ENCODE data around the gene ZSCAN31. TPM values are rescaled to one million over a fixed set of nuclear protein-coding genes. Genes with fewer than 3 reads are reported as not detected.
A peak's percentile ranks its signal among the peaks of the same experiment; 100 is the strongest.
"Not testable (repeated sequence)": the region's sequence is repeated elsewhere in the genome, so short reads cannot be mapped to it uniquely, and the experiment has no call there.

The ZSCAN31 gene
- total RNA-seq, 1 experiment from 2014 or later: 3.5 TPM

DNA sequence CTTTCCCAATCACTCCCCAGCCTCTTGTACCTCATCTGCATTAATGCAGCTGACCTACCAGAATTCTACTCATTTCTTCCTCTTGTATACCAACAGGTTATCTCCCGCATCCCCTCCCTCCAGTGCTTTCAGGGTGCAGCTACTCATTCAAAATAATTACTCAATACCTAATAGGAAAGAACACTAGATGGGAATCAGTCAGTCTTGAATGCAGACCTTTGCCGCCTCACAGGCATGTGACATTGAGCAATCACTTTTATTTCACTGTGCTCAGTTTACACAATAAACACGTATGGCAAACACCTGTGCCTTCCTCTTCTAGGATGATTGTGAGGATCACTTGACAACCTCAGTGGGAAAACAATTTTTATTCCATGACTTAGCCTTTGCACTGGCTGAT, 13.3 kb downstream of the ZSCAN31 start:
- no TSS peak for BruUV-seq (replicated peaks)
- ChIA-PET CTCF (no interaction called here), POLR2A (ENCODE audit: low non-redundant PET) (interaction anchor here (0.6 kb wide), 1 partner anchor 515 kb away, joined by 7 read pairs; no protein-coding TSS in a partner anchor)
- H3K9me3 ChIP-seq (ENCODE audit: low read depth, low read length, poor library complexity, severe bottlenecking): peaks cover 27% of the 10 kb centered on the region
- H3K36me3 ChIP-seq (ENCODE audit: insufficient read depth, low read length, poor library complexity, severe bottlenecking): no peaks in the 10 kb centered on the region
- no peaks in the 10 kb centered on the region for H3K27me3 ChIP-seq (replicated peaks; ENCODE audit: insufficient read depth, low read depth, low read length, poor library complexity)
- H3K27ac ChIP-seq (ENCODE audit: low read depth, low read length, poor library complexity, severe bottlenecking): no peak overlapping the region
- DNase-seq (ENCODE audit: low spot score): no peak
- no peak overlapping the region for H3K4me3 ChIP-seq (ENCODE audit: low read depth, low read length, poor library complexity, severe bottlenecking)
- H3K4me1 ChIP-seq (ENCODE audit: insufficient read depth, low read length, poor library complexity, severe bottlenecking): no peaks in the 10 kb centered on the region
- TF ChIP-seq, protein P1, sequence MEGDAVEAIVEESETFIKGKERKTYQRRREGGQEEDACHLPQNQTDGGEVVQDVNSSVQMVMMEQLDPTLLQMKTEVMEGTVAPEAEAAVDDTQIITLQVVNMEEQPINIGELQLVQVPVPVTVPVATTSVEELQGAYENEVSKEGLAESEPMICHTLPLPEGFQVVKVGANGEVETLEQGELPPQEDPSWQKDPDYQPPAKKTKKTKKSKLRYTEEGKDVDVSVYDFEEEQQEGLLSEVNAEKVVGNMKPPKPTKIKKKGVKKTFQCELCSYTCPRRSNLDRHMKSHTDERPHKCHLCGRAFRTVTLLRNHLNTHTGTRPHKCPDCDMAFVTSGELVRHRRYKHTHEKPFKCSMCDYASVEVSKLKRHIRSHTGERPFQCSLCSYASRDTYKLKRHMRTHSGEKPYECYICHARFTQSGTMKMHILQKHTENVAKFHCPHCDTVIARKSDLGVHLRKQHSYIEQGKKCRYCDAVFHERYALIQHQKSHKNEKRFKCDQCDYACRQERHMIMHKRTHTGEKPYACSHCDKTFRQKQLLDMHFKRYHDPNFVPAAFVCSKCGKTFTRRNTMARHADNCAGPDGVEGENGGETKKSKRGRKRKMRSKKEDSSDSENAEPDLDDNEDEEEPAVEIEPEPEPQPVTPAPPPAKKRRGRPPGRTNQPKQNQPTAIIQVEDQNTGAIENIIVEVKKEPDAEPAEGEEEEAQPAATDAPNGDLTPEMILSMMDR (conservative IDR thresholded peaks at IDR 0.05; ENCODE audit: low read depth, low read length): no peak
- TF ChIP-seq EZH2 (IDR thresholded peaks at IDR 0.05; ENCODE audit: borderline replicate concordance, low read depth, low read length, poor library complexity, severe bottlenecking): no peak
- intact Hi-C loops (cut with micrococcal nuclease; ENCODE audit: unreplicated experiment): no loop called here

- H3K4me3 ChIP-seq (ENCODE audit: low read depth, low read length, poor library complexity, severe bottlenecking); intact Hi-C loops (cut with micrococcal nuclease; ENCODE audit: unreplicated experiment); H3K27me3 ChIP-seq (replicated peaks; ENCODE audit: insufficient read depth, low read depth, low read length, poor library complexity); H3K27ac ChIP-seq (ENCODE audit: low read depth, low read length, poor library complexity, severe bottlenecking); H3K9me3 ChIP-seq (ENCODE audit: low read depth, low read length, poor library complexity, severe bottlenecking); H3K4me1 ChIP-seq (ENCODE audit: insufficient read depth, low read length, poor library complexity, severe bottlenecking); BruUV-seq (replicated peaks); DNase-seq (ENCODE audit: low spot score); H3K36me3 ChIP-seq (ENCODE audit: insufficient read depth, low read length, poor library complexity, severe bottlenecking); CTCF ChIA-PET; POLR2A ChIA-PET (ENCODE audit: low non-redundant PET): not testable (repeated sequence)
These were observed 18.1 kb downstream of the ZSCAN31 start for GRCh38 chr6:28317866-28318265.

DNA sequence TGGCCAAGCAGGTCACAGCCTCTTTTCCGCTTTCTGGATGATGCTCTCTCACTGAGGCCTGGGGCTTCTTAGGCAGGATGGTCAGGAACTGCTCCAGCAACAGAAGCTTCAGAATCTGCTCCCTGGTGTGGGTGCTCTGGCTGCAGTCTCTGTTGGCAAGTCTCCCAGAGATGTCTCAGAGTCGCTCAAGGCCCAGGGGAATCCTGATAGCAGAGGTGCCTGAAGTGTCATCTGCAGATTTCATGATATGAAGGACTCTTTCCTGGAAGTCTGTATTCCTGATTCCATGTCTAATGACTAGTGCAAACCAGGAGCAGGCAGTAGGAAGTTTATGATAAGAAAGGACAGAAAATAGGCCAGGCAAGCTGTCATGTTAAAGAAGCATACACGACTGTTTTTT, 20.3 kb downstream of the ZSCAN31 start:
- Histone ChIP-seq H3K4me1 (ENCODE audit: insufficient read depth, low read length, poor library complexity, severe bottlenecking) (no peaks in the 10 kb centered on the region), H3K4me3 (ENCODE audit: low read depth, low read length, poor library complexity, severe bottlenecking) (no peak overlapping the region), H3K27ac (ENCODE audit: low read depth, low read length, poor library complexity, severe bottlenecking) (no peak overlapping the region), H3K27me3 (replicated peaks; ENCODE audit: insufficient read depth, low read depth, low read length, poor library complexity) (no peaks in the 10 kb centered on the region), H3K9me3 (ENCODE audit: low read depth, low read length, poor library complexity, severe bottlenecking) (no peaks in the 10 kb centered on the region), H3K36me3 (ENCODE audit: insufficient read depth, low read length, poor library complexity, severe bottlenecking) (no peaks in the 10 kb centered on the region)
- ChIA-PET CTCF (no interaction called here), POLR2A (ENCODE audit: low non-redundant PET) (no interaction called here)
- peak; percentile 48 for DNase-seq (ENCODE audit: low spot score)
- intact Hi-C loops (cut with micrococcal nuclease; ENCODE audit: unreplicated experiment): no loop called here
- no peak for TF ChIP-seq EZH2 (IDR thresholded peaks at IDR 0.05; ENCODE audit: borderline replicate concordance, low read depth, low read length, poor library complexity, severe bottlenecking)
- TF ChIP-seq, protein P1 (conservative IDR thresholded peaks at IDR 0.05; ENCODE audit: low read depth, low read length): no peak
- BruUV-seq (replicated peaks): no TSS peak

GRCh38 chr6:28312939-28313338, 23.0 kb downstream of the ZSCAN31 start:
- no peaks in the 10 kb centered on the region for H3K9me3 ChIP-seq (ENCODE audit: low read depth, low read length, poor library complexity, severe bottlenecking)
- no peaks in the 10 kb centered on the region for H3K4me1 ChIP-seq (ENCODE audit: insufficient read depth, low read length, poor library complexity, severe bottlenecking)
- H3K27me3 ChIP-seq (replicated peaks; ENCODE audit: insufficient read depth, low read depth, low read length, poor library complexity): no peaks in the 10 kb centered on the region
- no peak for TF ChIP-seq EZH2 (IDR thresholded peaks at IDR 0.05; ENCODE audit: borderline replicate concordance, low read depth, low read length, poor library complexity, severe bottlenecking)
- TF ChIP-seq, protein P1 (conservative IDR thresholded peaks at IDR 0.05; ENCODE audit: low read depth, low read length): no peak
- CTCF ChIA-PET: no interaction called here
- intact Hi-C loops (cut with micrococcal nuclease; ENCODE audit: unreplicated experiment): no loop called here
- no TSS peak for BruUV-seq (replicated peaks)
- H3K4me3 ChIP-seq (ENCODE audit: low read depth, low read length, poor library complexity, severe bottlenecking): no peak overlapping the region
- no peak overlapping the region for H3K27ac ChIP-seq (ENCODE audit: low read depth, low read length, poor library complexity, severe bottlenecking)
- no peak for DNase-seq (ENCODE audit: low spot score)
- POLR2A ChIA-PET (ENCODE audit: low non-redundant PET): no interaction called here
- H3K36me3 ChIP-seq (ENCODE audit: insufficient read depth, low read length, poor library complexity, severe bottlenecking): no peaks in the 10 kb centered on the region

Measured in A673 (cell line).